ENCODE results near the gene FIGLA. TPM values are rescaled to one million over a fixed set of nuclear protein-coding genes. Genes with fewer than 3 reads are reported as not detected.

The FIGLA gene
- total RNA-seq, 4 donors from 2014 or later = not detected

- WGBS, 2 donors = 64 to 83% methylated on average over 1 of the region's 1 CpG
- DNase-seq (ENCODE audit: low spot score in 2 of 2) = no peak
- H3K4me3 ChIP-seq (ENCODE audit: low read depth, poor library complexity, severe bottlenecking) = no peak overlapping the region
- intact Hi-C loops (cut with DNase I; ENCODE audit: low total_unique reads) = no loop called here
- TF ChIP-seq CTCF (IDR thresholded peaks at IDR 0.05) = no peak
- no peak for TF ChIP-seq POLR2A (IDR thresholded peaks at IDR 0.05)
Observed at GRCh38 chr2:70752396-70752795, 38.0 kb downstream of the FIGLA start.

GRCh38 chr2:70751881-70752280 lies 38.6 kb downstream of the FIGLA start:
- TF ChIP-seq CTCF (IDR thresholded peaks at IDR 0.05) = no peak
- no peak for TF ChIP-seq POLR2A (IDR thresholded peaks at IDR 0.05)
- 69 to 70% methylated on average over 4 of the region's 4 CpGs for WGBS, 2 donors
- DNase-seq (ENCODE audit: low spot score in 2 of 2) = no peak
- intact Hi-C loops (cut with DNase I; ENCODE audit: low total_unique reads) = no loop called here
- no peak overlapping the region for H3K4me3 ChIP-seq (ENCODE audit: low read depth, poor library complexity, severe bottlenecking)

GRCh38 chr2:70750320-70750719 lies 40.1 kb downstream of the FIGLA start:
- intact Hi-C loops (cut with DNase I; ENCODE audit: low total_unique reads) = no loop called here
- no peak for DNase-seq (ENCODE audit: low spot score in 2 of 2)
- TF ChIP-seq POLR2A (IDR thresholded peaks at IDR 0.05) = no peak
- TF ChIP-seq CTCF (IDR thresholded peaks at IDR 0.05) = no peak
- 70 to 81% methylated on average over 1 of the region's 1 CpG for WGBS, 2 donors
- no peak overlapping the region for H3K4me3 ChIP-seq (ENCODE audit: low read depth, poor library complexity, severe bottlenecking)

- no peak overlapping the region for H3K4me3 ChIP-seq (ENCODE audit: low read depth, poor library complexity, severe bottlenecking)
- no peak for DNase-seq (ENCODE audit: low spot score in 2 of 2)
- 52 to 57% methylated on average over 1 of the region's 1 CpG for WGBS, 2 donors
- intact Hi-C loops (cut with DNase I; ENCODE audit: low total_unique reads) = no loop called here
- TF ChIP-seq POLR2A (IDR thresholded peaks at IDR 0.05) = no peak
- TF ChIP-seq CTCF (IDR thresholded peaks at IDR 0.05) = no peak
Observed at GRCh38 chr2:70748002-70748784, 42.2 kb downstream of the FIGLA start.

GRCh38 chr2:70747284-70747683 lies 43.2 kb downstream of the FIGLA start:
- no peak for DNase-seq (ENCODE audit: low spot score in 2 of 2)
- H3K4me3 ChIP-seq (ENCODE audit: low read depth, poor library complexity, severe bottlenecking) = no peak overlapping the region
- TF ChIP-seq POLR2A (IDR thresholded peaks at IDR 0.05) = no peak
- intact Hi-C loops (cut with DNase I; ENCODE audit: low total_unique reads) = no loop called here
- WGBS, 2 donors = 95 to 97% methylated on average over 3 of the region's 3 CpGs

GRCh38 chr2:70746094-70746974 lies 44.1 kb downstream of the FIGLA start:
- WGBS, 2 donors = 55 to 64% methylated on average over 5 of the region's 5 CpGs
- no peak for DNase-seq (ENCODE audit: low spot score in 2 of 2)
- intact Hi-C loops (cut with DNase I; ENCODE audit: low total_unique reads) = no loop called here
- TF ChIP-seq POLR2A (IDR thresholded peaks at IDR 0.05) (no peak), CTCF (IDR thresholded peaks at IDR 0.05) (no peak)
- H3K4me3 ChIP-seq (ENCODE audit: low read depth, poor library complexity, severe bottlenecking) = no peak overlapping the region

All from lower leg skin (tissue), 4 donors.